Ishikawa (cell line): ENCODE data around the gene SLC46A1.

Experiments
- CEBPB ChIP-seq: IDR thresholded peaks from 2 replicates; pipeline ENCODE4 v1.6.1; 2012
- CREB1 ChIP-seq: IDR thresholded peaks from 2 replicates; pipeline ENCODE4 v1.6.1; 2012; ENCODE audit warnings: low read depth
- EGR1 ChIP-seq: IDR thresholded peaks from 2 replicates; pipeline ENCODE4 v1.6.1; 2012
- EP300 ChIP-seq: IDR thresholded peaks from 2 replicates; pipeline ENCODE4 v1.6.1; 2012; ENCODE audit warnings: borderline replicate concordance
- FOXM1 ChIP-seq: IDR thresholded peaks from 2 replicates; pipeline ENCODE4 v1.6.1; 2012; ENCODE audit warnings: low read depth, borderline replicate concordance
- NFIC ChIP-seq: IDR thresholded peaks from 2 replicates; pipeline ENCODE4 v1.6.1; 2012
- RAD21 ChIP-seq: IDR thresholded peaks from 2 replicates; pipeline ENCODE4 v1.6.1; 2012; ENCODE audit warnings: low read depth
- TAF1 ChIP-seq: IDR thresholded peaks from 2 replicates; pipeline ENCODE4 v1.6.1; 2012; ENCODE audit warnings: low read depth, mild to moderate bottlenecking
- TCF12 ChIP-seq: IDR thresholded peaks from 2 replicates; pipeline ENCODE4 v1.6.1; 2012; ENCODE audit warnings: low read depth
- YY1 ChIP-seq: IDR thresholded peaks from 2 replicates; pipeline ENCODE4 v1.6.1; 2012; ENCODE audit warnings: low read depth
- ZBTB7A ChIP-seq: IDR thresholded peaks from 2 replicates; pipeline ENCODE4 v1.6.1; 2012; ENCODE audit warnings: low read depth
- TF ChIP-seq, protein P1 (sequence below): IDR thresholded peaks from 2 replicates; pipeline ENCODE4 v1.6.1; 2012; ENCODE audit warnings: low read depth, mild to moderate bottlenecking

DNA sequence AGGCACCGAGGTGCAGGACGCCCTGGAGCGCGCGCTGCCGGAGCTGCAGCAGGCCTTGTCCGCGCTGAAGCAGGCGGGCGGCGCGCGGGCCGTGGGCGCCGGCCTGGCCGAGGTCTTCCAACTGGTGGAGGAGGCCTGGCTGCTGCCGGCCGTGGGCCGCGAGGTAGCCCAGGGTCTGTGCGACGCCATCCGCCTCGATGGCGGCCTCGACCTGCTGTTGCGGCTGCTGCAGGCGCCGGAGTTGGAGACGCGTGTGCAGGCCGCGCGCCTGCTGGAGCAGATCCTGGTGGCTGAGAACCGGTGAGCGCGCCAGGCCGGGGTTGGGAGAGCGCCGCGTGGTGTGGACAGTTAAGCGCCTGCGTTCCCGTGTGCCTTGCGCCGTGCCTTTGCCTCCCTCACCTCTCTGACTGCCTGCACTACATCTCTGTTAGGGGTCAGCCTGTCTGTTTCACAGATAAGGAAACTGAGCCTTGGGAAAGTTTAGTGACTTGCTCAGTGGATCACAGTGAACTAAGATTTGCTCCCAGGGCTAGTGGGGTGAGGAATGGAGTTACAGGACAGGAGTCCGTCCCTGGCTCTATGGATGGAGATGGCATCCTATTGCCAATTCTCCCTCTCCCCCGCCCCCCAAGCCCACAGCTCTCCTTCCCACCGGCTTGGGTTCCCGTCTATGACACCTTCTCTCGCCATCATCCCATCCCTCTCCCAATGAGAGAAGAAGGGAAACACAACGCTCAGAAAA lies 33.6 kb downstream of the SLC46A1 start:
- TF ChIP-seq TAF1 (no peak), EP300 (no peak), EGR1 (no peak), CEBPB (no peak), FOXM1 (no peak), ZBTB7A (no peak), CREB1 (no peak), TCF12 (no peak), RAD21 (no peak), YY1 (no peak), NFIC (no peak)
- TF ChIP-seq, protein P1, sequence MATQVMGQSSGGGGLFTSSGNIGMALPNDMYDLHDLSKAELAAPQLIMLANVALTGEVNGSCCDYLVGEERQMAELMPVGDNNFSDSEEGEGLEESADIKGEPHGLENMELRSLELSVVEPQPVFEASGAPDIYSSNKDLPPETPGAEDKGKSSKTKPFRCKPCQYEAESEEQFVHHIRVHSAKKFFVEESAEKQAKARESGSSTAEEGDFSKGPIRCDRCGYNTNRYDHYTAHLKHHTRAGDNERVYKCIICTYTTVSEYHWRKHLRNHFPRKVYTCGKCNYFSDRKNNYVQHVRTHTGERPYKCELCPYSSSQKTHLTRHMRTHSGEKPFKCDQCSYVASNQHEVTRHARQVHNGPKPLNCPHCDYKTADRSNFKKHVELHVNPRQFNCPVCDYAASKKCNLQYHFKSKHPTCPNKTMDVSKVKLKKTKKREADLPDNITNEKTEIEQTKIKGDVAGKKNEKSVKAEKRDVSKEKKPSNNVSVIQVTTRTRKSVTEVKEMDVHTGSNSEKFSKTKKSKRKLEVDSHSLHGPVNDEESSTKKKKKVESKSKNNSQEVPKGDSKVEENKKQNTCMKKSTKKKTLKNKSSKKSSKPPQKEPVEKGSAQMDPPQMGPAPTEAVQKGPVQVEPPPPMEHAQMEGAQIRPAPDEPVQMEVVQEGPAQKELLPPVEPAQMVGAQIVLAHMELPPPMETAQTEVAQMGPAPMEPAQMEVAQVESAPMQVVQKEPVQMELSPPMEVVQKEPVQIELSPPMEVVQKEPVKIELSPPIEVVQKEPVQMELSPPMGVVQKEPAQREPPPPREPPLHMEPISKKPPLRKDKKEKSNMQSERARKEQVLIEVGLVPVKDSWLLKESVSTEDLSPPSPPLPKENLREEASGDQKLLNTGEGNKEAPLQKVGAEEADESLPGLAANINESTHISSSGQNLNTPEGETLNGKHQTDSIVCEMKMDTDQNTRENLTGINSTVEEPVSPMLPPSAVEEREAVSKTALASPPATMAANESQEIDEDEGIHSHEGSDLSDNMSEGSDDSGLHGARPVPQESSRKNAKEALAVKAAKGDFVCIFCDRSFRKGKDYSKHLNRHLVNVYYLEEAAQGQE: peak; percentile 21; the same call in 1 of the 2 replicates
